HAP-1 (cell line): ENCODE measurements around the gene LAYN.

Source experiments
- DNase-seq, 2 experiments: peaks; one replicate each; pipeline ENCODE4 v3.0.0-alpha.2; 2016 to 2020; ENCODE audit warnings: low spot score in 2 of 2
- H3K27me3 ChIP-seq: fragments of 250-450 bp; sonication (Bioruptor Pico); 2 replicates; pipeline ENCODE4 v1.5.1; 2020; ENCODE audit warnings: low read depth, mild to moderate bottlenecking, moderate library complexity
- H3K36me3 ChIP-seq: fragments of 250-450 bp; sonication (Bioruptor Pico); replicated peaks from 2 replicates; pipeline ENCODE4 v1.5.1; 2020; ENCODE audit warnings: mild to moderate bottlenecking
- H3K4me1 ChIP-seq: fragments of 250-450 bp; sonication (Bioruptor Pico); 2 replicates; pipeline ENCODE4 v1.5.1; 2020; ENCODE audit warnings: mild to moderate bottlenecking
- H3K4me3 ChIP-seq: fragments of 250-450 bp; sonication (Bioruptor Pico); 2 replicates; pipeline ENCODE4 v1.5.1; 2020; ENCODE audit warnings: mild to moderate bottlenecking, moderate library complexity
- H3K9me3 ChIP-seq: fragments of 250-450 bp; sonication (Bioruptor Pico); 2 replicates; pipeline ENCODE4 v1.5.1; 2020; ENCODE audit warnings: mild to moderate bottlenecking, moderate library complexity
- in situ Hi-C: fragments of 300-500 bp; cut with MboI; formaldehyde crosslinking; loops from 3 replicates; pipeline ENCODE4 v1.14.3; 2020; ENCODE audit warnings: low sequenced_read_pairs, inconsistent platforms, mixed read lengths

LAYN gene

GRCh38 chr11:111601979-111602864, 61.7 kb downstream of the LAYN start, which contains the start of gene SIK2:
Gene SIK2 (plus strand): TSS chr11:111602449. CDS start chr11:111602564, 115 bp downstream.
- Histone ChIP-seq H3K4me1 (peaks cover 16% of the 10 kb centered on the region), H3K36me3 (no peaks in the 10 kb centered on the region), H3K27me3 (no peaks in the 10 kb centered on the region)

GRCh38 chr11:111602865-111603610, 62.5 kb downstream of the LAYN start:
- Histone ChIP-seq H3K9me3 (no peaks in the 10 kb centered on the region), H3K4me3 (peak overlapping the region; percentile 69), H3K36me3 (no peaks in the 10 kb centered on the region), H3K4me1 (peaks cover 16% of the 10 kb centered on the region), H3K27me3 (no peaks in the 10 kb centered on the region)
- peak; percentile 21 to 42 for DNase-seq
- in situ Hi-C loops = loop anchor here (5.0 kb wide), 2 partner anchors 164 to 239 kb away; partner anchors contain the start of gene PPP2R1B

More at GRCh38 chr11:111601979-111602864, 61.7 kb downstream of the LAYN start, which contains the start of gene SIK2:
- in situ Hi-C loops = loop anchor here (5.0 kb wide), 2 partner anchors 165 to 240 kb away; partner anchors contain the start of gene PPP2R1B
- peak; percentile 94 to 96 for DNase-seq
- Histone ChIP-seq H3K4me3 (peak within 1 kb of the TSS; percentile 69), H3K9me3 (no peaks in the 10 kb centered on the region)

- no peak for DNase-seq
- Histone ChIP-seq H3K9me3 (no peaks in the 10 kb centered on the region), H3K4me3 (peak overlapping the region; percentile 69), H3K36me3 (no peaks in the 10 kb centered on the region), H3K4me1 (peaks cover 16% of the 10 kb centered on the region), H3K27me3 (no peaks in the 10 kb centered on the region)
- in situ Hi-C loops = loop anchor here (5.0 kb wide), 2 partner anchors 164 to 239 kb away; partner anchors contain the start of gene PPP2R1B
Observed at GRCh38 chr11:111603611-111604130, 63.2 kb downstream of the LAYN start.

GRCh38 chr11:111604392-111605009, 64.0 kb downstream of the LAYN start:
- Histone ChIP-seq H3K36me3 (no peaks in the 10 kb centered on the region), H3K4me3 (peak overlapping the region; percentile 10), H3K9me3 (no peaks in the 10 kb centered on the region), H3K4me1 (peaks cover 16% of the 10 kb centered on the region), H3K27me3 (no peaks in the 10 kb centered on the region)
- DNase-seq = peak; percentile 33 to 75
- in situ Hi-C loops = loop anchor here (5.0 kb wide), 2 partner anchors 163 to 238 kb away; partner anchors contain the start of gene PPP2R1B

GRCh38 chr11:111605681-111606080, 65.2 kb downstream of the LAYN start:
- H3K36me3 ChIP-seq = no peaks in the 10 kb centered on the region
- DNase-seq = peak in 1 of 2 experiments; percentile 64
- in situ Hi-C loops = no loop called here
- peaks cover 16% of the 10 kb centered on the region for H3K4me1 ChIP-seq
- H3K4me3 ChIP-seq = no peak overlapping the region
- H3K27me3 ChIP-seq = no peaks in the 10 kb centered on the region
- H3K9me3 ChIP-seq = no peaks in the 10 kb centered on the region

- in situ Hi-C loops = no loop called here
- no peak overlapping the region for H3K4me3 ChIP-seq
- no peaks in the 10 kb centered on the region for H3K36me3 ChIP-seq
- no peak for DNase-seq
- no peaks in the 10 kb centered on the region for H3K27me3 ChIP-seq
- peaks cover 11% of the 10 kb centered on the region for H3K4me1 ChIP-seq
- no peaks in the 10 kb centered on the region for H3K9me3 ChIP-seq
Observed at GRCh38 chr11:111606986-111607385, 66.5 kb downstream of the LAYN start.

GRCh38 chr11:111607751-111608150, 67.2 kb downstream of the LAYN start:
- H3K4me1 ChIP-seq = peaks cover 11% of the 10 kb centered on the region
- H3K4me3 ChIP-seq = no peak overlapping the region
- H3K27me3 ChIP-seq = no peaks in the 10 kb centered on the region
- in situ Hi-C loops = no loop called here
- H3K36me3 ChIP-seq = no peaks in the 10 kb centered on the region
- no peak for DNase-seq
- H3K9me3 ChIP-seq = no peaks in the 10 kb centered on the region
